ENCODE data around the gene HIPK1. TPM values are rescaled to one million over a fixed set of nuclear protein-coding genes. Genes with fewer than 3 reads are reported as not detected.

HIPK1 gene
- total and polyA plus RNA-seq, 2 of the 13 experiments (the other 11 are each of a cell fraction or from before 2014, with no cell fraction given), result 20.8 to 33.4 TPM

- peak; percentile 98 for TF ChIP-seq TFDP1 (CRISPR knock-in tag; IDR thresholded peaks at IDR 0.05; ENCODE audit: borderline replicate concordance)
- peak; percentile 80 for TF ChIP-seq UBTF (CRISPR knock-in tag; IDR thresholded peaks at IDR 0.05)
- TF ChIP-seq PRMT3 (CRISPR knock-in tag; IDR thresholded peaks at IDR 0.05; ENCODE audit: borderline replicate concordance, low read depth), result no peak
- TF ChIP-seq E2F5 (CRISPR knock-in tag; conservative IDR thresholded peaks at IDR 0.05), result peak; percentile 98
- TF ChIP-seq GPBP1L1 (CRISPR knock-in tag; IDR thresholded peaks at IDR 0.05), result no peak
- TF ChIP-seq HOXA5 (CRISPR knock-in tag; IDR thresholded peaks at IDR 0.05), result no peak; the same call in 1 of the 2 replicates
- no peak for TF ChIP-seq TIGD3 (CRISPR knock-in tag; IDR thresholded peaks at IDR 0.05; ENCODE audit: borderline replicate concordance)
- no peak for TF ChIP-seq KIAA2018 (CRISPR knock-in tag; IDR thresholded peaks at IDR 0.05; ENCODE audit: borderline replicate concordance)
- peak; percentile 54 for TF ChIP-seq STAG1 (CRISPR knock-in tag; IDR thresholded peaks at IDR 0.05)
- peak; percentile 86 for TF ChIP-seq REPIN1 (CRISPR knock-in tag; IDR thresholded peaks at IDR 0.05; ENCODE audit: borderline replicate concordance, low read depth)
- peak; percentile 72 for TF ChIP-seq POLR2AphosphoS5 (IDR thresholded peaks at IDR 0.05; ENCODE audit: low read depth, low read length)
- peak; percentile 46 for TF ChIP-seq MED8 (CRISPR knock-in tag; IDR thresholded peaks at IDR 0.05; ENCODE audit: insufficient replicate concordance)
Observed at GRCh38 chr1:113904674-113905434, 24.3 kb upstream of the HIPK1 start, which contains the start of the genes AP4B1 and DCLRE1B (continued).
